ENCODE results near the gene LMOD3. TPM values are rescaled to one million over a fixed set of nuclear protein-coding genes. Genes with fewer than 3 reads are reported as not detected.

LMOD3 gene
- total RNA-seq, 1 experiment from 2014 or later: not detected

DNA sequence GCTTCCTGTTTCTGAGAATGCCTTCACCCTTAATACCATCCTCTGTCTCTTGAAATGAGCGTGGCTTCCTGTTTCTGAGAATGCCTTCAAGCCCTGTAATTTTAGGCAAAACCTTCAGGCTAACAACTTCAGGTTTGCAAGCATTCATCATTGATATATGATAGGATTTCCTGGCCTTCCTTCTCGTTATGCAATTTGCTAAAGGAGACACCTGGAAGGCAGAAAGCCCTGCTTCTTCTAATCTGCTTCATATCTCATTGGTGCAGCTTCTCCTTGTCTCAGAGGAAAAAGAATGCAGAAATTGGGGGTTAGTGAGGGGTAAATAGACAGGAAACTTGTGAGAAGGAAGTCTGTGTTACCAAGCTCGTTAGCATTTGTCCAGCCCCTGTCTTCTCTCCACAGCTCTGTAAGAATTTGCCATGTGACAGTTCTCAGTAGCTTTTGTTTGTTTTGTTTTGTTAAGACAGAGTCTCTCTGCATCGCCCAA, 30.3 kb downstream of the LMOD3 start:
- DNase-seq: no peak
- Histone ChIP-seq H3K27me3 (ENCODE audit: control insufficient read depth, insufficient read depth, low read length) (no peaks in the 10 kb centered on the region), H3K36me3 (replicated peaks; ENCODE audit: control insufficient read depth, insufficient read depth, low read length) (no peaks in the 10 kb centered on the region), H3K4me3 (ENCODE audit: insufficient read depth, low read depth, low read length) (no peak overlapping the region)

DNA sequence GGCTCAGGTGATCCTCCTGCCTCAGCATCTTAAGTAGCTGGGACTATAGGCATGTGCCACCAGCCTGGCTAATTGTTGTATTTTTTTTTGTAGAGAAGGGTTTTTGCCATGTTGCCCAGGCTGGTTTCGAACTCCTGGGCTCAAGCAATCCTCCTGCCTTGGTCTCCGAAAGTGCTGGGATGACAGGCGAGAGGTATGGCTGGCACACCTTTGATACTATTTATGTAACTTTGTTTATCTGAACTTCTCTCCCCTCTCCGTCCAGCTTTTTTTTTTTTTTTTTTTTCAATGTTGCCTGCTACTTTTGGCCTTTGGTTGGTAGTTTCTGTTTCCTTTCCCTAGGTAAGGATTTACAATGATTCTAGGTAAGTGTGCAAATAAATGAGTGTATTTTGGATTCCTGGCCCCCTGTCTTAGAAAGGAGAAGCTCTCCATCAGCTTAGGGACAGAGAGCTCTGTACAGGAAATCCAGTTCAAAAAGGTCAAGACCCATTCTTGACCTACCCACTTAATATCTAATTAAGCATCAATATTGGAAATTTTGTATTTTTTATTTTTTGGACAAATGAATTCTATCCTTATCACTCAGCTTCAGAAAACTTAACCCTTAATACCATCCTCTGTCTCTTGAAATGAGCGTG, 30.9 kb downstream of the LMOD3 start:
- no peak overlapping the region for H3K4me3 ChIP-seq (ENCODE audit: insufficient read depth, low read depth, low read length)
- H3K27me3 ChIP-seq (ENCODE audit: control insufficient read depth, insufficient read depth, low read length): no peaks in the 10 kb centered on the region
- H3K36me3 ChIP-seq (replicated peaks; ENCODE audit: control insufficient read depth, insufficient read depth, low read length): no peaks in the 10 kb centered on the region
- DNase-seq: no peak

DNA sequence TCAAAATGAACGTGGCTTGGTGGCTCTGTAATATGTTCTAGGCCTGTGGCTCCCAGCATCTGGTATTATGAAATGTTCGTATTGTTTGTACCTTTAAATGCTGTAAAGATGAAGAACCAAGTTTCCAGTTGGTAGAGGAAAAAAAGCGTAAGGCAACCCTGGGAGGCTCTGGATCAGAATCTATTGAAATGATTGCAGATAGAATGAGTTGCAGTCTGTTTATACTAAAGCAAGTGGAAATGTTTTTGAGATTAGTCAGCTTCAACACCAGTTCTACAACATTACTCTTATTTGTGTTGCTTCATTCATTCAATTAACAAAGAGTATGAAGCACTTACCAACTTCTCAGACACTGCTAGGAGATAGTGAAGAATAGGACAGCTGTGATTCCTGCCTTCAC, 32.4 kb downstream of the LMOD3 start:
- no peaks in the 10 kb centered on the region for H3K27me3 ChIP-seq (ENCODE audit: control insufficient read depth, insufficient read depth, low read length)
- H3K4me3 ChIP-seq (ENCODE audit: insufficient read depth, low read depth, low read length): no peak overlapping the region
- H3K36me3 ChIP-seq (replicated peaks; ENCODE audit: control insufficient read depth, insufficient read depth, low read length): no peaks in the 10 kb centered on the region
- no peak for DNase-seq

DNA sequence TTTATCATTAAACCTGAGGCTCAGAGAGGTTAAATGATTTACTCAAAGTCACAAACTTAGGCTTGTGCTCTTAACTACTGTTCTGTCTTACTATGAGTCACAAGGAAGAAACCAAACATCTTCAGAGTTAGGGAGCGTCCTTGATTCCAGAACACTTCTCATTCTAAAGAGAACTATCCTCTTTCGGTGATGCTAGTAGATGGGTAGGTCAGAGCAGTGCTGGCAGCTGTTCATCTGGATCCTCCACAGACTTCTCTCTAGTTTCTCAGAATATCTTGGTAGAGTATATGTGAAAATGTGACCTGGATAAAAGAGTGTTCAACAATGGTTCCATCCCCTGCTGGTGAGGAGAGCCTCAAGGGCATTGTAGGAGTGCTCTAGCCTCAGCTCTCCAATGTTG, 34.3 kb downstream of the LMOD3 start:
- H3K4me3 ChIP-seq (ENCODE audit: insufficient read depth, low read depth, low read length): no peak overlapping the region

DNA sequence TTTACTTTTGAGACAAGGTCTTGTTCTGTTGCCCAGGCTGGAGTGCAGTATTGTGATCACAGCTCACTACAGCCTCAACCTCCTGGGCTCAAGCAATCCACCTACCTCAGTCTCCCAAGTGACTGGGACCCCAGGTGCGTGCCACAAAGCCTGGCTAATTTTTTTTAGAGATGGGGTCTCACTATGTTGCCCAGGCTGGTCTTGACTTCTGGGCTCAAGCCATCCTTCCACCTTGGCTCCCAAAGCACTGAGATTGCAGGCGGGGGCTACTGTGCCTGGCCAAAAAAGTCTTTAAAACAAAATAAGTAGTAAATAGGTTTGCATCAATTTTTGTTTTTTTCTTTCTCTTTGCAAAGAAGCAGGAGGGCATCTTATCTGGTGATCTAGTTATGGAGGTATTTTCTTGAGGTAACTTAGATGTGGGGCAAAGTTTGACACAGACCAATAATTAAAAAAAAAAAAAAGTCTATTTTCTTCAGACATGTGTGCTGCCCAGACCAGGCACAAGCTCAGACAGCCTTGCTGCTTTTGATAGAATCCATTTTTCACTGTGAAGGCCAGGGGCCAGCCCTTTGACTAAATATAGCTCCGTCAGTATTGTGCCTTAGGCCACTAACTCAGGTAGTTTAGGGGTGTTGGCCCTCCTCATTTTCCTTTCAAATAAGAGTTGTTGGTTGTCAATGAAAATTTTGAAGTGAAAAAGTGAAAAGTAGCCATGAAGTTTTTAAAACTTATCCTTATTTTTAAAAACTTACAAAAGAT, 35.2 kb downstream of the LMOD3 start:
- H3K4me3 ChIP-seq (ENCODE audit: insufficient read depth, low read depth, low read length): no peak overlapping the region
- H3K36me3 ChIP-seq (replicated peaks; ENCODE audit: control insufficient read depth, insufficient read depth, low read length): no peaks in the 10 kb centered on the region
- H3K27me3 ChIP-seq (ENCODE audit: control insufficient read depth, insufficient read depth, low read length): no peaks in the 10 kb centered on the region
- DNase-seq: no peak

More for the DNA sequence above, 34.3 kb downstream of the LMOD3 start:
- DNase-seq: no peak
- Histone ChIP-seq H3K36me3 (replicated peaks; ENCODE audit: control insufficient read depth, insufficient read depth, low read length) (no peaks in the 10 kb centered on the region), H3K27me3 (ENCODE audit: control insufficient read depth, insufficient read depth, low read length) (no peaks in the 10 kb centered on the region)

DNA sequence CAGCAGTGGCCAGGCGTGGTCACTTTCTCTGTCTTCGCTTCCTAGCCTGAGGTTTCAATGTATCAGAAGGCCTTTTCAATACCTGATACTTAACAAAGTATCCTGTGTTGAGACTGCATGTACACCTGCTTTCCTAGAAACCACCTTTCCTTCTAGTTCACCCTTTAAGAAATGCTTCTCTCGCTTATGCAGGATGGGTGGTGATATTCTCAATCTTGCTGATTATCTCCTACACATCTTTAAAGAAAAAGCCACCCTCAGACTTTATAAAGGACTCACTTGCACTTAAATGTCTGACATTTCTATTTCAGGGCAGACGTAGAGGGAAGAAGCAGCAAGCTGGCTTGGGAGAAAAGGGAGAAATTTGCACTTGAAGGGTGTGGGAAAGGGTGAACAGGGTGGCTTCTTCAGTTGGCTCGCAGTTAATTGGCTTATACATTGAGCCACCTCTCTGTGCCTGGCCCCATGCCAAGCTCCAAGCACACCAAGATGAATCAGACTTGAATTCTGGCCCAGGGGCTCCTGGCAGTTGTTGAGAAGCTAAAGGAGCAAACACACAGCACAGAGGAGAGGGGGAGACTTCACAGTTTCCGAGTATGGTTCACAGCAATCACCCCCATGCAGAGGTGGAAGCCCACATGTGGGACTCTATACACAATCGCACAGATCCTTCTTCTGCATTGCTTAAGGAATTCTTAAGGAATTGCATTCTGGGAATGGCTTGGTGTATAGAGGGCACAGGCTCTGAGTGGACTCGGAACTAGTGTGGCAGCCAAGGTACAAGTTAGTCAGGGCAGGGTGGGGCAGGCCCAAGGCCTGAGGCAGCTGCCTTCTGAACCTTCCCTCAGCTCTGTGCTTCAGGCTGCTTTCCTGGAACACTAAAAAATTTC, 36.3 kb downstream of the LMOD3 start:
- H3K4me3 ChIP-seq (ENCODE audit: insufficient read depth, low read depth, low read length): peak overlapping the region; percentile 88
- H3K36me3 ChIP-seq (replicated peaks; ENCODE audit: control insufficient read depth, insufficient read depth, low read length): no peaks in the 10 kb centered on the region
- no peak for DNase-seq
- no peaks in the 10 kb centered on the region for H3K27me3 ChIP-seq (ENCODE audit: control insufficient read depth, insufficient read depth, low read length)

DNA sequence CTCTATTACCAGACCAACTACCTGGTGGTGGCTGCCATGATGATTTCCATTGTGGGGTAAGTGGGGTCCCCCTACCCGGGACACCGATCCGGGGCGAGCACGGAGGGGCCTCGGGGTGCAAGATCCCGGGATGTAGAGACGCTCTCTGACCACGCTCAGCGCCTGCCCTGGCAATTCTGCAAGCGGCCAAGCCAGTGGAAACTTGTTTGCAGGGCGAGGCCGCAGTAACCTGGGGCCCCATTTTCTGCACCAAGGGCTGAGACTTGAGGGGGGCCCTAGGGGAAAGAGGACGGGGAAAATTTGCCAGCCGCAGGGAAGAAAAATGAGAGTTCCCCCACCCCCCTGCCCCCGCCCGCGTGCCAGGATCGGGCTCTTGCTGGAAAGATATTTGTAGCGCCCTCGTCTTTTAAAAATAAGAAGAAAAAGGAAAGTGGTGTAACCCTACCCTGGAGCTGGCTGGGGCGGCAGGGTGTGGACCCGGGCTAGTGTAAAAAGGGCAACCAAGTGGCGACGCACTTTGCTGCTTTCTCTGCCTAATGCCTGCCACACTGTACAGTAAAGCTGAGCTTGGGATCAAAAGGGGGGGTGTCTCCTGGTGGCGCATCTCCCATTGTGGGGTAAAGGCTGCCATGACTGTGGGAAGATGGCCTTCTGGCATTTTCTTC, 37.1 kb downstream of the LMOD3 start:
- no peaks in the 10 kb centered on the region for H3K36me3 ChIP-seq (replicated peaks; ENCODE audit: control insufficient read depth, insufficient read depth, low read length)
- peak overlapping the region; percentile 88 for H3K4me3 ChIP-seq (ENCODE audit: insufficient read depth, low read depth, low read length)
- peak; percentile 55 for DNase-seq
- no peaks in the 10 kb centered on the region for H3K27me3 ChIP-seq (ENCODE audit: control insufficient read depth, insufficient read depth, low read length)

DNA sequence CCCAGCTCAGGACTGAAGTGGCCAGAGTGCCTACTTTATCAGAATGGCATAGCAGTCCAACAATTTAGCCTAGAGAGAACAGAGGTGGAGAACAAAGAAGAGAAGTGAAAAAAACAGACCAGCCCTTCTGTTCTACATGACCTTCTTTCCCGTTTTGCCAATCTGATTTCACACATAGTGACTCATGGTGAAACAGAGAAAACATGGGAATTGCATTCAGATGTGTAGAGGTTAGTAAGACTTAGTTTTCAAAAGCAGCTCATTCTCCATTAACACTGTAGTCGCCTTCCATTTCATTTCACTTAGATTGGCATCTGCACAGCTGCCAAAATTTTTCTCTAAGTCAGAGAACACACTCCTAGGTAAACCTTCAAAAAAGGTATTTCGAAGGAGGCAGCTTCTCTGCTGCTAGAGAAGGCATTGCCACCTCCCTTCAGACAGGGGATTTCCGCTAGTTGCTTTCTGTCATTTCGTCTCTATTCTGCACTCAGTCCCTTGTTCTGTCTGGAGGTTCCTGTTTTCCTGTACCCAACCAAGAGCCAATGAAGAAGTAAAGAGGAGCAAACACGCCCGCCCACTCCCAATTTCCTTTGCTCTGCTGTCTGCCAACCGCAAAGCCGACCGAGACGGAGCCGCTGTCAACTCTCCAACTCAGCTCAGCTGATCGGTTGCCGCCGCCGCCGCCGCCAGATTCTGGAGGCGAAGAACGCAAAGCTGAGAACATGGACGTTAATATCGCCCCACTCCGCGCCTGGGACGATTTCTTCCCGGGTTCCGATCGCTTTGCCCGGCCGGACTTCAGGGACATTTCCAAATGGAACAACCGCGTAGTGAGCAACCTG, 37.8 kb downstream of the LMOD3 start, which contains the start of gene ARL6IP5:
Gene ARL6IP5, plus strand, starts transcription at position 612 of the 842 bp plus-strand sequence. Its CDS starts 111 bp downstream, at position 723.
- no peaks in the 10 kb centered on the region for H3K27me3 ChIP-seq (ENCODE audit: control insufficient read depth, insufficient read depth, low read length)
- peak; percentile 84 for DNase-seq
- peak within 1 kb of the TSS; percentile 88 for H3K4me3 ChIP-seq (ENCODE audit: insufficient read depth, low read depth, low read length)
- H3K36me3 ChIP-seq (replicated peaks; ENCODE audit: control insufficient read depth, insufficient read depth, low read length): no peaks in the 10 kb centered on the region

DNA sequence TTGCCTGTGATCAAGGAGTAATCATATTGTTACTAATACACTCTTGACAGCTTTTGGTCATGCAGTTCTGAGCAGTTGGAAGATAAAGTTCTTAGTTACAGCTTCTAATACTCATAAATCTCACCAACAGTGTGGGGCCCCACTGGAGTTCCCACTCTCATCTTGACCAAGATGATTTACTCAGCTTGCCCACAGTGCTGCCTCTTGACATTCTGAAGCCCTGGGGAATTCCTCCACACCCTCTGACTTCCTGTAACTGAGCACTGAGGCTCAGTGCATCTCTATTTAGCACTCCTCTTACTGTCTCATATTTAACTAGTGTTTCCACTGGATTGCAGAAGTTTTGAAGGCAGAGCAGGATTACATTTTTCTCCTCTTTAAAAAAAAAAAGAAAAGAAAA, 39.6 kb downstream of the LMOD3 start:
- Histone ChIP-seq H3K4me3 (ENCODE audit: insufficient read depth, low read depth, low read length) (no peak overlapping the region), H3K27me3 (ENCODE audit: control insufficient read depth, insufficient read depth, low read length) (no peaks in the 10 kb centered on the region), H3K36me3 (replicated peaks; ENCODE audit: control insufficient read depth, insufficient read depth, low read length) (no peaks in the 10 kb centered on the region)
- no peak for DNase-seq

DNA sequence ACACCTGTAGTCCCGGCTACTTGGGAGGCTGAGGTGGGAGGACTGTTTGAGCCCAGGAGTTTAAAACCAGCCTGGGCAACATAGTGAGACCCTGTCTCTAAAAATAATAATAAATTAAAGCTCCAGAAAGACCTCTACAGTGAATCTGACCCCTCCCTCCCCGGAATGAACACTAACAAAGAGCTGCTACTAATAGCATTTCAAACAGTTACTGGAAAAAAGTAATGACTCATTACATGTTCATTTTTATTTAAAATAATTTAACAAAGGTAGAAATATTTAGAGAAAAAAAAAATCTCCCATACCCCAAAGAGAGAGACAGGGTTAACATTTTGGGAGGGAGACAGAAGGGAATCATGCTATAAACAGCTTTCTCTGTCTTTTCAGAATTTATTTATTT, 40.0 kb downstream of the LMOD3 start:
- H3K36me3 ChIP-seq (replicated peaks; ENCODE audit: control insufficient read depth, insufficient read depth, low read length): no peaks in the 10 kb centered on the region
- no peaks in the 10 kb centered on the region for H3K27me3 ChIP-seq (ENCODE audit: control insufficient read depth, insufficient read depth, low read length)

DNA sequence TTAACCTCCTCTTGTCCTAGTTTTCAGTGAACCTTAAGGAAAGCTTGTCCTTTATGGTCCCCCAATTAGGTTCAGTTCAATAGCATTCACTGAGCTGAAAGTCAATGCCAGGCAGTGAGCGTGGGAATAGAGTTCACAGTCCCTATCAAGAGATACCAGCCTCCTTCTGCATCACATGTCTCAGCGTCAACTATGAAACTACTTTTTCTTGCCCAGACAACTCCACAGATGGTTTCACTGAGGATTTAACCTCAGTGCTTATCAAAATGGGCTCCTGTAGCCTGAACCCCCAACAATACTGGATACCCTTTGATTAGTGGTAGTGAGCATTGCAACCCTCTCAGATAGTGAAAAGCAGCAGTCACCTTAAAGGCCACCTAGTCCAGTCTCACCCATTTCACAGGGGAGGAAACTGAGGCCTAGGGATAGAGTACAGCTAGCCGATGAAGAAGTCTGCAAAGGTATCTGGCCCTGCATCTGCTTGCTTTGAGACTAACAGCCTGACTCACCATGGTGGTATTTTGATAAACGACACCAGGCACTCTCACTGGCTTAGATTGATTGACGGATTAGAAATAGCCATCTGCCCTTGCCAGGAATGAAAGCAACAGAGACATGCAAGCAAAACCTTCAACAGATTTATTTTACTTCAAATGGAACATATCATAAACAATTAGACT, 40.7 kb downstream of the LMOD3 start:
- Histone ChIP-seq H3K4me3 (ENCODE audit: insufficient read depth, low read depth, low read length) (no peak overlapping the region), H3K27me3 (ENCODE audit: control insufficient read depth, insufficient read depth, low read length) (no peaks in the 10 kb centered on the region), H3K36me3 (replicated peaks; ENCODE audit: control insufficient read depth, insufficient read depth, low read length) (no peaks in the 10 kb centered on the region)
- no peak for DNase-seq

More for the DNA sequence above, 40.0 kb downstream of the LMOD3 start:
- no peak for DNase-seq
- H3K4me3 ChIP-seq (ENCODE audit: insufficient read depth, low read depth, low read length): no peak overlapping the region

DNA sequence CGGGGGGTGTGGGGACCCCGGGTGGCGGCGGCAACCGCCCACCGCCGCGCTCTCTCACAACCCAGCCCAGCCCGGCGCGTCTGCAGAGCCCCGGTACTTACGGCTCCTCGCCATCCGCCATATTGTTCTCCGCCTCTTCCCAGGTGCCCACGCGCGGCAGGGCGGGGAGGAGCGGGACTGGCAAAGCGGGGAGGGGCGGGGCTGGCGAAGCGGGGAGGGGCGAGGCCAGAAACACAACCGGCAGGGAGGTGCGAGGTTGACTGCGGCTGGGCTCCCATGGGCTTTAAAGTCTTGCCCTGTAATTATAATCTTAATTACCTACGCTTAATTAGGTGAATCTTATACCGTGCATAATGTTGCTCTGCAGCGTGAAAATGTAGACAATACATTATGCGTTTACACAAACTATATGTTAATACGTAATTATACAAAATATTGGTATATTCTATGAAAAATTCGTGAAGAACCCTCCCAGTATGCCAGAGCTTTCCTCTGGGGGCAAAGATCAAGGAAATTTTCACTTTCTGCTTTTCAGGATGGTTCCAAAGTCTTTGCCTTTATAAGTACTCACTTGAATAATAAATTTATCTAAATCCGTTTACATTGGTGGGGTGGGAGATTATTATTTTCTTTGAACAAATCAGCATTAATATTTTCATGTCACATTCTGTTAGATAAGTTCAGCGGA, 42.0 kb downstream of the LMOD3 start, which contains the start of gene UBA3:
Gene UBA3, minus strand, starts transcription at position 133 of the 688 bp plus-strand sequence. Its CDS starts 12 bp downstream, at position 121.
- Histone ChIP-seq H3K36me3 (replicated peaks; ENCODE audit: control insufficient read depth, insufficient read depth, low read length) (no peaks in the 10 kb centered on the region), H3K4me3 (ENCODE audit: insufficient read depth, low read depth, low read length) (peak within 1 kb of the TSS; percentile 81), H3K27me3 (ENCODE audit: control insufficient read depth, insufficient read depth, low read length) (no peaks in the 10 kb centered on the region)
- DNase-seq: peak; percentile 94

All from H7 (cell line).